NCI-H82 (cell line): ENCODE results near the gene ARPP19.
"Not testable (repeated sequence)": the region's sequence is repeated elsewhere in the genome, so short reads cannot be mapped to it uniquely, and the experiment has no call there.

Experiments
- DNase-seq: peaks from one replicate; lab custom pipeline; 2025; lab: John Stamatoyannopoulos, UW

The ARPP19 gene

GRCh38 chr15:52551186-52551585 is 17.6 kb downstream of the ARPP19 start:
- DNase-seq = not testable (repeated sequence)

GRCh38 chr15:52546031-52546751 is 22.6 kb downstream of the ARPP19 start:
- DNase-seq = peak; percentile 41

- no peak for DNase-seq
These were observed 28.3 kb downstream of the ARPP19 start for GRCh38 chr15:52540374-52541012.

- DNase-seq = no peak
These were observed 31.4 kb downstream of the ARPP19 start for GRCh38 chr15:52537459-52537858.

- DNase-seq = no peak
These were observed 36.4 kb downstream of the ARPP19 start for GRCh38 chr15:52532427-52532826.

- DNase-seq = no peak
These were observed 38.9 kb downstream of the ARPP19 start for GRCh38 chr15:52529940-52530339.

GRCh38 chr15:52529341-52529924 is 39.4 kb downstream of the ARPP19 start:
- peak; percentile 51 for DNase-seq

GRCh38 chr15:52528564-52529340 is 40.1 kb downstream of the ARPP19 start, which contains the start of gene MYO5A:
Gene MYO5A, minus strand, starts transcription at chr15:52528880. Its CDS starts 74 bp downstream, at chr15:52528806.
- DNase-seq = peak; percentile 83

- peak; percentile 65 for DNase-seq
These were observed 40.8 kb downstream of the ARPP19 start for GRCh38 chr15:52527911-52528563.

- no peak for DNase-seq
These were observed 41.5 kb downstream of the ARPP19 start for GRCh38 chr15:52527196-52527910.

- DNase-seq = no peak
These were observed 44.4 kb downstream of the ARPP19 start for GRCh38 chr15:52524223-52525136.

GRCh38 chr15:52523647-52524046 is 45.2 kb downstream of the ARPP19 start:
- no peak for DNase-seq

GRCh38 chr15:52523192-52523591 is 45.6 kb downstream of the ARPP19 start:
- no peak for DNase-seq

GRCh38 chr15:52521682-52522081 is 47.1 kb downstream of the ARPP19 start:
- no peak for DNase-seq

GRCh38 chr15:52520421-52520820 is 48.4 kb downstream of the ARPP19 start:
- DNase-seq = no peak

- DNase-seq = no peak
These were observed 50.1 kb downstream of the ARPP19 start for GRCh38 chr15:52518487-52519371.

GRCh38 chr15:52517014-52517413 is 51.8 kb downstream of the ARPP19 start:
- DNase-seq = no peak

- no peak for DNase-seq
These were observed 53.5 kb downstream of the ARPP19 start for GRCh38 chr15:52515343-52515742.

GRCh38 chr15:52514482-52514881 is 54.3 kb downstream of the ARPP19 start:
- DNase-seq = no peak
